IMR-90 (cell line): Measurements from ENCODE around the gene NOM1. TPM values are rescaled to one million over a fixed set of nuclear protein-coding genes. Genes with fewer than 3 reads are reported as not detected.

Experiments
- ATAC-seq: fragments of 200-7000 bp; cut with Tn5 transposase; 2 replicates; pipeline ENCODE4 v1.9.1; 2020; ENCODE audit warnings: low read depth, mild to moderate bottlenecking, moderate library complexity
- BruUV-seq: library from RNA; stranded (reverse); fragments of 400-500 nt; replicated peaks from 2 replicates; lab custom pipeline; 2021; lab: Mats Ljungman, UMichigan
- CTCF ChIA-PET: fragments of 300-600 bp; formaldehyde crosslinking; extraction: SDS; loops from one replicate; lab custom pipeline; 2021; ENCODE audit warnings: antibody characterized with exemption; lab: Yijun Ruan, JAX
- POLR2A ChIA-PET: fragments of 300-600 bp; sonication (Branson Sonifier 250); formaldehyde crosslinking; loops from one replicate; lab custom pipeline; 2022; ENCODE audit warnings: antibody characterized with exemption; ENCODE audit not compliant: unreplicated experiment; lab: Charles Lee
- DNase-seq: peaks from one replicate; pipeline ENCODE4 v3.0.0; 2013
- H2AFZ ChIP-seq: replicated peaks from 2 replicates; pipeline ENCODE3; 2013; ENCODE audit warnings: low read length, mild to moderate bottlenecking; ENCODE audit not compliant: poor library complexity
- H2AK5ac ChIP-seq: 2 replicates; pipeline ENCODE4 v1.6.1; 2013; ENCODE audit warnings: low read depth, low read length, inconsistent platforms
- H2AK9ac ChIP-seq: replicated peaks from 2 replicates; pipeline ENCODE3; 2013; ENCODE audit warnings: mild to moderate bottlenecking, low read depth, low read length, moderate library complexity; ENCODE audit not compliant: poor library complexity
- H2BK120ac ChIP-seq: 2 replicates; pipeline ENCODE4 v1.6.1; 2013; ENCODE audit warnings: low read depth, low read length, inconsistent platforms
- H2BK15ac ChIP-seq: 3 replicates; pipeline ENCODE4 v1.6.1; 2013; ENCODE audit warnings: low read depth, low read length, inconsistent platforms
- H2BK20ac ChIP-seq: 2 replicates; pipeline ENCODE4 v1.6.1; 2013; ENCODE audit warnings: low read depth, mild to moderate bottlenecking, inconsistent platforms, low read length, moderate library complexity
- H2BK5ac ChIP-seq: 2 replicates; pipeline ENCODE4 v1.6.1; 2013; ENCODE audit warnings: mild to moderate bottlenecking, low read depth, low read length, inconsistent platforms; ENCODE audit not compliant: poor library complexity, severe bottlenecking
- H3K14ac ChIP-seq: replicated peaks from 2 replicates; pipeline ENCODE4 v1.6.1; 2013; ENCODE audit warnings: low read depth, low read length, inconsistent platforms
- H3K18ac ChIP-seq: 2 replicates; pipeline ENCODE4 v1.6.1; 2013; ENCODE audit warnings: low read depth, low read length, control low read depth
- H3K23ac ChIP-seq: 2 replicates; pipeline ENCODE4 v1.6.1; 2013; ENCODE audit warnings: low read depth, low read length, inconsistent platforms
- H3K27ac ChIP-seq: 2 replicates; pipeline ENCODE4 v1.5.1; 2013; ENCODE audit warnings: mild to moderate bottlenecking, control low read depth, low read length; ENCODE audit not compliant: insufficient read depth
- H3K27me3 ChIP-seq: 2 replicates; pipeline ENCODE4 v1.6.1; 2013; ENCODE audit warnings: low read length; ENCODE audit not compliant: control insufficient read depth, insufficient read depth
- H3K36me3 ChIP-seq: 2 replicates; pipeline ENCODE4 v1.6.1; 2013; ENCODE audit warnings: low read length, mixed read lengths; ENCODE audit not compliant: control insufficient read depth, insufficient read depth
- H3K4ac ChIP-seq: 2 replicates; pipeline ENCODE4 v1.6.1; 2013; ENCODE audit warnings: low read depth, low read length, inconsistent platforms
- H3K4me1 ChIP-seq: 2 replicates; pipeline ENCODE4 v1.6.1; 2013; ENCODE audit warnings: low read length, mixed read lengths; ENCODE audit not compliant: control insufficient read depth, insufficient read depth
- H3K4me2 ChIP-seq: 2 replicates; pipeline ENCODE4 v1.6.1; 2013; ENCODE audit warnings: low read depth, mild to moderate bottlenecking, control low read depth, low read length, moderate library complexity
- H3K4me3 ChIP-seq: 2 replicates; pipeline ENCODE4 v1.5.1; 2013; ENCODE audit warnings: low read depth, mild to moderate bottlenecking, control low read depth, low read length, moderate library complexity; ENCODE audit not compliant: insufficient read depth
- H3K56ac ChIP-seq: 2 replicates; pipeline ENCODE4 v1.6.1; 2013; ENCODE audit warnings: low read length, inconsistent platforms; ENCODE audit not compliant: insufficient read depth; ENCODE audit errors: extremely low read depth
- H3K79me1 ChIP-seq, 2 experiments: 2 replicates each; pipeline ENCODE4 v1.6.1; 2013; ENCODE audit warnings: low read length in 2 of 2, inconsistent platforms in 1 of 2, low read depth in 1 of 2
- H3K9ac ChIP-seq: 2 replicates; pipeline ENCODE4 v1.6.1; 2013; ENCODE audit warnings: low read depth, low read length, control low read depth
- H3K9me1 ChIP-seq: 2 replicates; pipeline ENCODE4 v1.6.1; 2013; ENCODE audit warnings: low read length, inconsistent platforms; ENCODE audit not compliant: insufficient read depth
- H3K9me3 ChIP-seq: 2 replicates; pipeline ENCODE4 v1.6.1; 2013; ENCODE audit warnings: low read length; ENCODE audit not compliant: control insufficient read depth, insufficient read depth
- H4K20me1 ChIP-seq: 2 replicates; pipeline ENCODE4 v1.6.1; 2013; ENCODE audit warnings: low read length, inconsistent platforms; ENCODE audit not compliant: insufficient read depth
- H4K5ac ChIP-seq: 2 replicates; pipeline ENCODE4 v1.6.1; 2013; ENCODE audit warnings: mild to moderate bottlenecking, low read depth, low read length, control low read depth
- H4K8ac ChIP-seq, 2 experiments: 2 replicates each; pipeline ENCODE4 v1.6.1; 2013; ENCODE audit warnings: low read depth in 2 of 2, low read length in 2 of 2, control low read depth in 1 of 2, inconsistent platforms in 1 of 2
- H4K91ac ChIP-seq: 2 replicates; pipeline ENCODE4 v1.6.1; 2013; ENCODE audit warnings: low read depth, low read length, inconsistent platforms; ENCODE audit not compliant: insufficient read depth
- BHLHE40 ChIP-seq: fragments of 150-350 bp; IDR thresholded peaks from 2 replicates; pipeline ENCODE4 v1.6.1; 2016; ENCODE audit warnings: mild to moderate bottlenecking, low read depth, low read length
- CHD1 ChIP-seq: IDR thresholded peaks from 2 replicates; pipeline ENCODE4 v1.6.1; 2012; ENCODE audit warnings: low read depth, low read length, improper control_type of control experiment
- FOS ChIP-seq: fragments of 150-350 bp; IDR thresholded peaks from 2 replicates; pipeline ENCODE4 v1.6.1; 2016; ENCODE audit warnings: low read depth, low read length
- MAFK ChIP-seq: IDR thresholded peaks from 2 replicates; pipeline ENCODE4 v1.6.1; 2012; ENCODE audit warnings: low read depth, low read length, improper control_type of control experiment
- MAZ ChIP-seq: IDR thresholded peaks from 2 replicates; pipeline ENCODE4 v1.6.1; 2012; ENCODE audit warnings: low read depth, mild to moderate bottlenecking, low read length, improper control_type of control experiment, moderate library complexity, borderline replicate concordance
- MXI1 ChIP-seq: IDR thresholded peaks from 2 replicates; pipeline ENCODE4 v1.6.1; 2012; ENCODE audit warnings: low read depth, mild to moderate bottlenecking, low read length, moderate library complexity, borderline replicate concordance
- NFE2L2 ChIP-seq: fragments of 150-350 bp; IDR thresholded peaks from 2 replicates; pipeline ENCODE4 v1.6.1; 2016; ENCODE audit warnings: low read depth, mild to moderate bottlenecking, low read length
- POLR2A ChIP-seq: IDR thresholded peaks from 2 replicates; pipeline ENCODE4 v1.6.1; 2012; ENCODE audit warnings: mild to moderate bottlenecking, low read depth, low read length
- RAD21 ChIP-seq: IDR thresholded peaks from 2 replicates; pipeline ENCODE4 v1.6.1; 2012; ENCODE audit warnings: low read length, improper control_type of control experiment
- RCOR1 ChIP-seq: IDR thresholded peaks from 2 replicates; pipeline ENCODE4 v1.6.1; 2012; ENCODE audit warnings: mild to moderate bottlenecking, low read length, improper control_type of control experiment; ENCODE audit not compliant: insufficient replicate concordance
- RFX5 ChIP-seq: IDR thresholded peaks from 2 replicates; pipeline ENCODE4 v1.8.0; 2012; ENCODE audit warnings: low read depth, mild to moderate bottlenecking, low read length, moderate library complexity
- WGBS, 2 experiments: methylation state at CpG; one replicate each; pipeline versions ENCODE4 v1.1.5 to v1.1.7; 2013; ENCODE audit warnings: missing lambda C conversion rate in 2 of 2; ENCODE audit not compliant: insufficient read length in 1 of 2; ENCODE audit errors: extremely low coverage in 2 of 2; 5-methylcytosine and 5-hydroxymethylcytosine counted together
- dilution Hi-C: fragments of 300-500 bp; cut with HindIII; formaldehyde crosslinking; loops from one replicate; pipeline ENCODE4 v1.14.3; 2018; ENCODE audit warnings: low sequenced_read_pairs; ENCODE audit not compliant: unreplicated experiment
- in situ Hi-C: fragments of 300-500 bp; cut with MboI; formaldehyde crosslinking; loops from 3 replicates; pipeline ENCODE4 v1.14.3; 2019; ENCODE audit warnings: low sequenced_read_pairs, inconsistent platforms, mixed read lengths
- intact Hi-C: fragments of 100-400 bp; cut with micrococcal nuclease; formaldehyde crosslinking; loops from 2 replicates; pipeline ENCODE4 v1.10.0; 2022
- polyA plus RNA-seq, 3 experiments: library from polyadenylated mRNA; depleted of rRNA; stranded (reverse); fragments of >200 nt; gene quantifications; 2 replicates each; pipeline ENCODE4 v1.2.3, GENCODE V29; 2012; ENCODE audit warnings: low replicate concordance in 1 of 3
- total RNA-seq: library from RNA; depleted of rRNA; stranded (reverse); fragments of >200 nt; gene quantifications from 2 replicates; pipeline ENCODE4 v1.2.3, GENCODE V29; 2012
- TF ChIP-seq, protein P1 (sequence below): conservative IDR thresholded peaks from 2 replicates; pipeline ENCODE4 v1.5.1; 2012; ENCODE audit warnings: mild to moderate bottlenecking, low read depth, low read length, improper control_type of control experiment
- TF ChIP-seq, protein P2 (sequence below): fragments of 150-350 bp; IDR thresholded peaks from 2 replicates; pipeline ENCODE4 v1.6.1; 2017; ENCODE audit warnings: mild to moderate bottlenecking, antibody characterized with exemption, low read length, low read depth
- TF ChIP-seq, protein P3 (sequence below): fragments of 150-350 bp; IDR thresholded peaks from 2 replicates; pipeline ENCODE4 v1.6.1; 2016; ENCODE audit warnings: low read depth, mild to moderate bottlenecking, low read length, moderate library complexity, borderline replicate concordance

Gene NOM1
- total and polyA plus RNA-seq, 2 of the 4 experiments (the other 2 are of a cell fraction) = 15.3 to 15.4 TPM

DNA sequence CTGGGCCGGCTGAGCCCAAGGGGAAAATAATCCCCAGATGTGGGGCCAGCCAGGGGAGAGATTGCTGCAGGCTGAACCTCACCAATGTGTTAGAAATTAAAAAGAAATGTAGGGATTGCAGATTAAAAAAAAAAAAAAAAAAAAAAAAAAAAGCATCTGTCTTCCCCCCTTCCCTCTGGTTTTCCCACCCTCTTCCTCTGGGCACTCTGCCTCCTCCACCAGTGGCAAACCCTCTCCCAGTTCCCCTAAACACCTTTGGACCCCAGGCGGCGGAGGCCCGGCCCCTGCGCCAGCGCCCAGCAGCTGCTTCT, 53.9 kb downstream of the NOM1 start:
- H3K9ac ChIP-seq = no peak overlapping the region
- ATAC-seq (no peak), DNase-seq (no peak)
- no peak overlapping the region for H3K27ac ChIP-seq
- no peak overlapping the region for H3K4ac ChIP-seq
- ChIA-PET POLR2A (no interaction called here), CTCF (no interaction called here)
- WGBS, 2 experiments = no CpG with 5 or more reads among the region's 6 CpGs
- no peak overlapping the region for H4K91ac ChIP-seq
- no peak overlapping the region for H3K14ac ChIP-seq
- no TSS peak for BruUV-seq
- TF ChIP-seq RCOR1 (no peak), RAD21 (no peak), POLR2A (no peak), NFE2L2 (no peak), FOS (no peak), CHD1 (no peak), BHLHE40 (no peak), MAFK (no peak), MXI1 (no peak), RFX5 (no peak), MAZ (no peak)
- TF ChIP-seq, protein P1, sequence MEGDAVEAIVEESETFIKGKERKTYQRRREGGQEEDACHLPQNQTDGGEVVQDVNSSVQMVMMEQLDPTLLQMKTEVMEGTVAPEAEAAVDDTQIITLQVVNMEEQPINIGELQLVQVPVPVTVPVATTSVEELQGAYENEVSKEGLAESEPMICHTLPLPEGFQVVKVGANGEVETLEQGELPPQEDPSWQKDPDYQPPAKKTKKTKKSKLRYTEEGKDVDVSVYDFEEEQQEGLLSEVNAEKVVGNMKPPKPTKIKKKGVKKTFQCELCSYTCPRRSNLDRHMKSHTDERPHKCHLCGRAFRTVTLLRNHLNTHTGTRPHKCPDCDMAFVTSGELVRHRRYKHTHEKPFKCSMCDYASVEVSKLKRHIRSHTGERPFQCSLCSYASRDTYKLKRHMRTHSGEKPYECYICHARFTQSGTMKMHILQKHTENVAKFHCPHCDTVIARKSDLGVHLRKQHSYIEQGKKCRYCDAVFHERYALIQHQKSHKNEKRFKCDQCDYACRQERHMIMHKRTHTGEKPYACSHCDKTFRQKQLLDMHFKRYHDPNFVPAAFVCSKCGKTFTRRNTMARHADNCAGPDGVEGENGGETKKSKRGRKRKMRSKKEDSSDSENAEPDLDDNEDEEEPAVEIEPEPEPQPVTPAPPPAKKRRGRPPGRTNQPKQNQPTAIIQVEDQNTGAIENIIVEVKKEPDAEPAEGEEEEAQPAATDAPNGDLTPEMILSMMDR = no peak
- TF ChIP-seq, protein P2, sequence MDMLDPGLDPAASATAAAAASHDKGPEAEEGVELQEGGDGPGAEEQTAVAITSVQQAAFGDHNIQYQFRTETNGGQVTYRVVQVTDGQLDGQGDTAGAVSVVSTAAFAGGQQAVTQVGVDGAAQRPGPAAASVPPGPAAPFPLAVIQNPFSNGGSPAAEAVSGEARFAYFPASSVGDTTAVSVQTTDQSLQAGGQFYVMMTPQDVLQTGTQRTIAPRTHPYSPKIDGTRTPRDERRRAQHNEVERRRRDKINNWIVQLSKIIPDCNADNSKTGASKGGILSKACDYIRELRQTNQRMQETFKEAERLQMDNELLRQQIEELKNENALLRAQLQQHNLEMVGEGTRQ = no peak
- TF ChIP-seq, protein P3, sequence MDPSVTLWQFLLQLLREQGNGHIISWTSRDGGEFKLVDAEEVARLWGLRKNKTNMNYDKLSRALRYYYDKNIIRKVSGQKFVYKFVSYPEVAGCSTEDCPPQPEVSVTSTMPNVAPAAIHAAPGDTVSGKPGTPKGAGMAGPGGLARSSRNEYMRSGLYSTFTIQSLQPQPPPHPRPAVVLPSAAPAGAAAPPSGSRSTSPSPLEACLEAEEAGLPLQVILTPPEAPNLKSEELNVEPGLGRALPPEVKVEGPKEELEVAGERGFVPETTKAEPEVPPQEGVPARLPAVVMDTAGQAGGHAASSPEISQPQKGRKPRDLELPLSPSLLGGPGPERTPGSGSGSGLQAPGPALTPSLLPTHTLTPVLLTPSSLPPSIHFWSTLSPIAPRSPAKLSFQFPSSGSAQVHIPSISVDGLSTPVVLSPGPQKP = no peak
- no peak overlapping the region for H2BK5ac ChIP-seq
- H3K23ac ChIP-seq = no peak overlapping the region
- no peak overlapping the region for H2AFZ ChIP-seq
- no peaks in the 10 kb centered on the region for H3K36me3 ChIP-seq
- H2AK5ac ChIP-seq = no peak overlapping the region
- H3K9me3 ChIP-seq = peaks cover 10% of the 10 kb centered on the region
- no peak overlapping the region for H2BK120ac ChIP-seq
- no peak overlapping the region for H2AK9ac ChIP-seq
- no peak overlapping the region for H3K4me2 ChIP-seq
- dilution Hi-C loops = no loop called here
- no peak overlapping the region for H2BK20ac ChIP-seq
- H3K27me3 ChIP-seq = peaks cover 97% of the 10 kb centered on the region
- H3K18ac ChIP-seq = no peak overlapping the region
- no peaks in the 10 kb centered on the region for H3K79me1 ChIP-seq
- H3K4me1 ChIP-seq = no peaks in the 10 kb centered on the region
- in situ Hi-C loops = no loop called here
- intact Hi-C loops = no loop called here
- H4K8ac ChIP-seq = no peak overlapping the region
- no peaks in the 10 kb centered on the region; the same call in 1 of the 2 replicates for H4K20me1 ChIP-seq
- H2BK15ac ChIP-seq = no peak overlapping the region
- no peak overlapping the region for H4K5ac ChIP-seq
- no peaks in the 10 kb centered on the region for H3K9me1 ChIP-seq
- H3K56ac ChIP-seq = no peak overlapping the region
- no peak overlapping the region for H3K4me3 ChIP-seq
